Right lung (tissue), 5 donors: ENCODE results near the gene KDM7A. TPM values are rescaled to one million over a fixed set of nuclear protein-coding genes. Genes with fewer than 3 reads are reported as not detected.
A peak's percentile ranks its signal among the peaks of the same experiment; 100 is the strongest.
"Not testable (repeated sequence)": the region's sequence is repeated elsewhere in the genome, so short reads cannot be mapped to it uniquely, and the experiment has no call there.

Experiments used
- DNase-seq, 2 donors: peaks; one replicate each; pipeline ENCODE4 v3.0.0-alpha.2; 2013
- polyA plus RNA-seq, 5 donors: library from polyadenylated mRNA; unstranded; fragments of 120-200 nt; gene quantifications; one replicate each; pipeline versions ENCODE4 v1.2.1 to v1.2.3, GENCODE V29; 2013; ENCODE audit warnings: inconsistent platforms in 1 of 5, low replicate concordance in 1 of 5; ENCODE audit not compliant: insufficient read length in 5 of 5, insufficient read depth in 1 of 5

KDM7A gene
- polyA plus RNA-seq, 5 donors, result 9.4 to 18.4 (median 15.5) TPM

DNA sequence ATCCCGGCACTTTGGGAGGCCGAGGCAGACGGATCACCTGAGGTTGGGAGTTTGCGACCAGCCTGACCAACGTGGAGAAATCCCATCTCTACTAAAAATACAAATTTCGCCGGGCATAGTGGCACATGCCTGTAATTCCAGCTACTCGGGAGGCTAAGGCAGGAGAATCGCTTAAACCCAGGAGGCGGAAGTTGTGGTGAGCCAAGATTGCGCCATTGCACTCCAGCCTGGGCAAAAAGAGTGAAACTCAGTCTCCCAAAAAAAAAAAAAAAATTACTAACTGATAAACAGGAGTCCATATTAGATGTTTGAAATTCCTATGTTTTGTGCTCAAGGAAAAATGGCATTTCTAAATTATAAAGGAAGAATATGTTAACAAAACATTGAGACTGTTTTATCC lies 14.7 kb downstream of the KDM7A start:
- not testable (repeated sequence) for DNase-seq

DNA sequence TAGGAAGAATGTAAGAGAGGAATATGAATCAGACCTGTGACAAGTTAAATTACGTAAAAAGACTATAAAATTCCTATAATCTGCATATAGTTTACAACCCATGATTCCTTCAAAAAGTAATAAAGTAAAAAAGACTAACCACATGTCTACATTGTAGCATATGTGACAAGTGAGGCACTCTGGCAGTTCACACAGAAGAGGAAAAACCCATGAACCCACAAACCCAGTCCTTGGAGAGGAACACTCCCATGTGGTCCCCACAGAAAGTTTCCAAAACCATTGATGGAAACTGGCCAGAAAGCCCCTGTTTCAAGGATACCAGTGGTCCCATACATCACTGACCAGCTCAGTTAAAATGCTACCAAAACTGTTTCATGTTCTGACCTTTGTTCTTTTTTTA lies 15.7 kb downstream of the KDM7A start:
- no peak for DNase-seq

DNA sequence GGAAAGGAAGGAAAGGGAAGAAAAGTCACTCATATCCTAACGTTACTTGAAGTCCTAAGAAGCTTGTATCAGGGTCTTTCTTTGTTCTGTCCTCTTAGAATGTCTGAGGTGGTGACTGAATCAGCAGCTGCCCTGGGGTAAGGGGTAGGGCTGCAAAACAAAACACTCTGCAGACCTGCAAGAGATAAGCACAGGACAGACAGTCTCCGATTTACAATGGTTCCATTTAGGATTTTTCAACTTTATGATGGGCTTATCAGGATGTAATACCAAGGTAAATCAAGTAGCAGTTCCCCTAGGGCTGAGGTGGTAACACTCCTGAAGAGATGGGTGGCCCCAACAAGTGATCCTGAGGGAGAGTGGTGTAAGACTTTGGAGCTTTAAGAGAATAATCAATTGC lies 16.5 kb downstream of the KDM7A start:
- DNase-seq, result no peak

DNA sequence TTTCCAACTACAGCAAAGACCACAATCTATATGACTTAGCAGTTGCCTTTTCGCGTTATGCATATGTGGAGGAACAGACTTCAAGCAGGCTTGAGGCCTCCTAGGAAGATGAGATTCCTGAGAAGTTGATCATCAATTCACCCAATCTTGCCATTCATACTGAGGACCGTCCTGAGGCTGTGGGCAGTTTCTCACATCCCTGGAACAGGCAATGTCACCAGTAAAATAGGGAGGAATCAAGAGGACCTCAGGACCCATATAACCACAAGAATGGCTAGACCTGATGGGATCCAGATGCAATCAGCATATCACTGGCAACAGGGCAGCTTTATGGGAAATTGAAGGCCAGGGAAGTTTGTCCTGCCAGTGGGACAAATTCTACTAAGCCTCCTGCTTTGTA lies 17.3 kb downstream of the KDM7A start:
- DNase-seq, result no peak

DNA sequence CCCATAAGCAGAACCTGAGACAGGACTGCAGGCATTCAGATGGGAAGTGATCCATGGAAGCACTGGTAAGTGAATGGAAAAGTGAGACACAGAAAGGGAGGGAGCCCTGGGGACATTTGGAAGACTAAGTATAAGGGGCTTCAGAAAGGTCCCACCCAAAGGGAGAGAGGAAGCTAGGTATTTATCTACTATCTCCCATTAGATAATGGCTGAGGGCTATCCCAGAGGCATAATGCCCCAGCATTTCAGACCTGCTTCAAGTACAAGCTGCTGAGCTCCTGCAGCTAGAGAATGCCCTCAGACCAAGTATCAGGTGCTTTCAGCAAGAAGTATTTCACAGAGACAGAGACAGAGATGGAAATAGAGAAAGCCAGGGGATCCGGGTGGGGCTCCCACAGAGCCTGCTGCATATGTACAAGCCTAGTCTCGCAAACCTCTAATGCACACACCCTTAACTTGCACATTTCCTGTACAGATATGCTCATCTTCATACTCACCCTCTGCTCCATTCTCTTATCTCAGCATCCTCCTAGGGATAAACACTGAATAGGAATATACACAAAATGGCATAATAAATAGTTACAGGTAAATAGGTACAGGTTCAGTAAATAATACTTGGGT lies 20.2 kb downstream of the KDM7A start:
- no peak for DNase-seq

DNA sequence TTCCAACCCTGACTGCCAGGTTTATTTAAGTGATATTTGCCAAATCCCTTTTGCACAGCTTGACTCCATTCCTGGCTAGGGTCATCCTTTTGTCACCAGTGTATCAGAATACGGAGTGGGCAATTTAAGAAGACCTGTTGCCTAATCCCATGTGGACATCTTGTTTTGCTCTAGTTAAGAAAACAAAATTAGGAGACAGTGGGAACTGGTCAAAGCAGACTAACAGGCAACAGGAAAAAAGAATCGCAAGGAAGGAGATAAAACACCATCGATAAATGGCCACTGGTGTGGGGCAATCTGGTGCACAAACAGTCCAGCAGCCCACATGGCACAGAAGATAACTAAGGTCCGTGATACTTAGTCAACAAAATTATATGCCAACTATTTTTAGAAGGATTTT lies 21.4 kb downstream of the KDM7A start:
- DNase-seq, result no peak

DNA sequence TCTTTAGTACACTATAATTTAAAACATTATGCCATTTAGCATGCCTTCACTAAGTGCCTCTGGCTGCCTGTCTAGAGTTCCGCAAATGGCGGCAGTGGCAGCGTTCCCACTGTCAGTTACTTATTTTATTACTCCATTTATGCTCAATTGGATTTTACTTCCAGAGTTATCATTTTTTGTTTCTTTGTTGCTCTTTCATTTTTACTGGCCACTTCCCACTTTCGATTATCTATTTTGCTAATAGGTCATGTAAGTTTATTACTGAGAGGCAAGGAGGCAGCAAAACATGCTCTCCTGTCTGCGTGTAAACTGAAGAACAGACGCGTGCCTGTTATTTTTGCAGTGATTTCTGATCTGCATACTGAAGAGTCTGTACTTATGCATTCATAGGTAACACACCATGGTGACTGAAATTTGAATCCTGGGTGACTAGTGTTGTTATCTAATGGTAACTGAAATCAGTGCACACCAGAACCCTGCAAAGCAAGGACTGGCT lies 23.1 kb downstream of the KDM7A start:
- no peak for DNase-seq

DNA sequence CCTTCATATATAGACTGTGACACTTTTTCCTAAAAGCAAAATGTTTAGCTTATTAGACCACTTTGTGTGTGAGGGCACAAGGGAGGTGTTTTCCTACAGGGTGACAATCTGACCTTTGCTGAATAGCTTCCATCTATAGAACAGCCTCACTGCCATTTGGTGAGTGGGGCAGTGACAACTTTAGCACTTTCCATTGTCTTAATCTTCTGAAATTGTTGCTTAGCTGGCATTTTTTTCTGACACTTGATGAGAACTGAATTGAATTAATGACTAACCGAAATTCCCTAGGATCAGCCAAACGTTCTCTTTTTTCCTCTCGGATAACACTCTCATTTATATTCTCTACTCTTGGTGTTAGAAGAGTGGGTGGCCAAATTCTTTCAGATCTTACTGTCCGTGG lies 30.2 kb downstream of the KDM7A start:
- no peak for DNase-seq

DNA sequence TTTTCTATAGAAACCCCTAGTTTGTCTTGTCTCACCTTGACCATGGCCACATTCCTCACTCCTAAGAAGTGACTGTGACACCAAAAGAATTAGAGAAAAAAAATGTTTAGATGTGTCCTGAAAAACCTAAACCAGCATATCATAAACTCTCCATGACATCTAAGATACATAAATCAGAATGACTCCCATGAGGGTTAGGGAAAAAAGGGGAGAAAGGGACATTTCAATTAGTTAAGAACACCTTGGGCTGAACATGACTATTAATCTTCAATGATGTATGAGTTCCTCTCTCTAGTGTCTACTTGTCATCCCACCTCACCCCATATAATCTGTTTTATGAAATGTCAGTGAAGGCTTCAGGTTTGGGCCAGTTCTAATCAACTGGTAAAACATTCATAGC lies 31.1 kb downstream of the KDM7A start:
- no peak for DNase-seq

DNA sequence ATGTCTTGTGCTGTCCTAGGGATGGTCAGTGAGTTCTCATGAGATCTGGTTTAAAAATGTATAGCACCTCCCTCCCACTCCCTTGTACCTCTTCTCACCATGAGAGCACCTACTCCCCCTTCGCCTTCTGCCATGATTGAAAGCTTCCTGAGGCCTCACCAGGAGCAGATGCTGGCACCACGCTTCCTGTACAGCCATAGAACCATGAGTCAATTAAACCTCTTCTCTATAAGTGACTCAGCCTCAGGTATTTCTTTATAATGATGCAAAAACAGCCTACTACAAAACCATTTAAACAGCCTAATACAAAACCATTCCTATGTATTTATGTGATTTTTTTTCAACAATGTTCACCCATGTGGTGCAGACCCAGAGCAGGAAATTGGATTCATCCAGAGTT lies 32.0 kb downstream of the KDM7A start:
- no peak for DNase-seq

DNA sequence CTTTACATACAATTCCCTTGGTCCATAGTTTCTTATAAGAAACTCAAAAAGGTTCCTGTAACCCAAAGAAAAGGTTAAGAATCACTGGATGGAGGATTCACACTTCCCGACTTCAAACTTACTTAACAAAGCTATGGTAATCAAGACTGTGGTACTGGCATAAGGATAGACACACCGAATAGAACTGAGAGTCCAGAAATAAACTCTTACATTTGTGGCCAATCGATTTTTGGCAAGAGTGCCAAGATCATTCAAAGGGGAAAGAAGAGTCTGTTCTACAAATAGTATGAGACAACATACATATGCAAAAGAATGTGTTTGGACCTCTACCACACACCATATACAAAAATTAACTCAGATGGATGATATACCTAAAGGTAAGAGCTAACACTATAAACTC lies 32.8 kb downstream of the KDM7A start:
- no peak for DNase-seq

DNA sequence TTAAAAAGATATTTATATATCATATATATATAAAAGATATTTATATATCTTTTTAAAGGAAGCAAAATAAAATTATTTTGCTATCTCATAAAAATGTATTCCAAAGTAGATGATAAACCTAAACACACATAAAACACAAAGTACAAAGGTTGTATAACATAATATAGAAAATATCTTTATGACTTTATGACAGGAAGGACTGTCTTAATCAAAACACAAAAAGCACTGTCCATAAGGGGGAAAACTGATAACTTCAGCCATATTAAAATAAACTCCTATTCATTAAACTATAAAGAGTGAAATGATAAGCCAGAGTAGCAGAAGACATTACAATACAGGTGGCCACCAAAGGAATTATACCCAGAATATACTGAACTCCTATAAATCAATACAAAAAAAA lies 34.8 kb downstream of the KDM7A start:
- no peak for DNase-seq

DNA sequence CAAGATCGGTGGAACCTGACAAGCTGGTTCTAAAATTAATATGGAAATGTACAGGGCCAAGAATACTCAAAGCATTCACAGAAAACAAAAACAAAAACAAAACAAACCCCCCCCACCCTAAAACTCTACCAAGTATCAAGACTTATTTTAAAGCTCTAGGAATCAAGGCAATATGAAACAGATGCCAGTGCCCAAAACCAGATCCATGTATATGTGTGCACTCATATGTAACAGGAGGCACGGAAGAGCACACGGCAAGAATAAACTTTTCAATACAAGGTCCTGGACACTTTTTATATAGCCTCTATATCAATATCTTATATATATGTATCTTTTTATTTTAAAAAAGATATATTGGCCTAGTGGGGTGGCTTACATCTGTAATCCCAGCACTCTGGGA lies 35.5 kb downstream of the KDM7A start:
- DNase-seq, result no peak

DNA sequence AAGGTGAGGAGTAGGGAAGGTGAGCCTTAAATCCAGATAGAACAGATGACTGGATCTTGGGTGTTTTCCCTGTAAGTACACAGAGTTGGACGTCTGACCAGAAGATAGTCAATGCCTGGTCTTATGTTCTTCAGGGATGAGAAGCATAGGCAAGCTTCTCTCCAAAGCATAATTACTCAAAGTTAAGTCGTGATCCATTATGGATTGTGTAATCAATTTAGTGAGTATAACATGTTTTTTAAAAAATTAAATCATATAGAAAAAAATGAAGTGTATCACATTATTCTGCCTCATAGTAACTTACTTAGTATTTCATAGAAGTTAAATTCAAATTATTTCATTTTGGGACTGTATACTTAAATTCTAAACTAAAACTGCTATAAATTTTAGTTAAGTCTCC lies 39.7 kb downstream of the KDM7A start:
- DNase-seq, result no peak

DNA sequence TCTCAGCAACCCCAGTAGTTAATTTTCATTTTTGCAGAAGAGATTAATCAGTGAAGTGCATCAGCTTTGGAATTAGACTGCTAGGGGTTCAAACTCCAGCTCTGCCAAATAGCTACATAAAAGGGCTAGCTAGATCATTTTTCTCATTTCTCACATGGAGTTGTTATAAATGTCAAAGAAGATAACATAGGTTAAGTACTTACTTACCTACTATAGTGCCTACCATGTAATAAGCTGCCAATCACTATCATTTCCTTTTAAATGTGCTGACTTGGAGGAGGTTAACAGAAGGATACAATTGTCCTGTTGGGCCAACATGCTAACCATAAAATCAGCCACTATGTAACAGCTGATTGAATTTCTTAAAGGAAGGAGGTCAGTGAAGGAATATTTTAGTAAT lies 40.7 kb downstream of the KDM7A start:
- DNase-seq, result no peak

DNA sequence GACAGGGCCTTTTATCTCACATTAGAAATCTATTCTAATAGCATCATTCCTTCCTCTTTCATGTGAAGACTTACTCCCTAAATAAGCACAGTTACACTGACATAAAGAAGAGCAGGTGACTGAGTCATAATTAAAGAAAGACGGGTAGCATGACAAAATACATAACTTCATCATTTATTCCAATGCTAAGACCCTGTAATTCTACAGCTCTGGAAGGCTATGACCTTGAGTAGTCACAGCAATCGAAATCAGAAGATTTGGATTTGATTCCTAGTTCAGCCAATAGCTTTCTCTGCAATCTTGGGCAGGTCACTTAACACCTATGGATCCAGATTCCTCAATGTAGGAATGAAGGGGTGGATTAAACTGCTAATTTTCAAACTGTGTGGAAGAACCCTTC lies 42.7 kb downstream of the KDM7A start:
- DNase-seq, result no peak

DNA sequence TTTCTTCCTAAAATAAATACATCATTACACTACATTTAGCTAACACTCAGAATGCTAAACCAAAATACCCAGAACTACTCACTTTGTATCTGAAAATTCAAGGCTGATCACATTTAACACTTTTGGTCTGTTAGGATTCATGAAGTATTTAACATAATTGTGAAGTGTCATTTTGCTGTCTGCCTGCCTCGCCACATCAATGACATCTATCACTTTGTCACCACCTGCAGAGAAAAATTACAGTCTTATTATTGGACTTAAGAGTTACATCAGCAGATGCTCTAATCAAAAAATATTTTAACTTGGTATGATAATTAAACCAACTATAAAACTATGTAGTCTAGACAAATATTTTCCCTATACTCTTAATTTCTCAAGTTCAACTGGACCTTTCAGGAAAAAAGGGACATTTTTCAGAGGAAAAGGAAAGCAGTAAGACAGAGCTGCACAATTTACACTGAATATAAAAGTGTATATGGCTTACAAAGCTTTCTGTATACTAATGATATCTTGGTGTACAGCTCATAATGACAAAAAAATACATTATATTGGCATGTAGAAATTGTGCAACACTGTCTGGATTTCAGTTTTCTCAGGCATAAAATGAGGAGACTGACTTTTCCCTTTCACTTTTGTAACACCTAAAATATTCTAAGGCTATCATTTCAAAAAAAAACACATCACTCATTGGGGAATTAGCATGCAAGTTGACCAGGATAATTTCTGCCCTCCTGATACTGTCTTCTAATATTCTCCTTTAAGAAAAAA lies 49.2 kb downstream of the KDM7A start:
- DNase-seq, result no peak

DNA sequence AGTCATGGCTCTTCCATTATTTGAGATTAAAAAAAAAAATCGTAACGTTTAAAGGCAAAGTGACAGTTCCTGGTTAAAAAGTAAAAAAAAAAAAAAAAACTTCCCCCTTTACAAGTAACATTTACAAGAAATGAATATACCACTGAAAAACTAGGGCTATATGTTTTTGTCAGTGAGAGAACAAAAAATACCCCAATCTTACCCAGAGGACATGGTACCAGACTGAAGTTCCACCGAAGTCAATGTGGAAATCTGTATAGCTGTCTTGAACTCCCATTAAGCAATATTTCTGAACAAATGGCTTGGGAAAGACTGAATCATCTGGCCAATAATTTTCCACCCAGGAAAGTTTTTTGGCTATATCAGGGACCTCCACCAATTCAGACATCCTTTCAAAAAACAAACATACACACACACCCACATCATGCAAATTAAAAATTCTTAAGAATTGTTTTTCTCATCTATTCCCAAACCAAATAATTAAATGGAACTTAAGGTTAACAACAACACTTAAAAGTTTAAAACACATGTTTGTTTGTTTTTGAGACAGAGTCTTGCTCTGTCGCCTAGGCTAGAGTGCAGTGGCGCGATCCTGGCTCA lies 50.2 kb downstream of the KDM7A start:
- DNase-seq, result no peak

DNA sequence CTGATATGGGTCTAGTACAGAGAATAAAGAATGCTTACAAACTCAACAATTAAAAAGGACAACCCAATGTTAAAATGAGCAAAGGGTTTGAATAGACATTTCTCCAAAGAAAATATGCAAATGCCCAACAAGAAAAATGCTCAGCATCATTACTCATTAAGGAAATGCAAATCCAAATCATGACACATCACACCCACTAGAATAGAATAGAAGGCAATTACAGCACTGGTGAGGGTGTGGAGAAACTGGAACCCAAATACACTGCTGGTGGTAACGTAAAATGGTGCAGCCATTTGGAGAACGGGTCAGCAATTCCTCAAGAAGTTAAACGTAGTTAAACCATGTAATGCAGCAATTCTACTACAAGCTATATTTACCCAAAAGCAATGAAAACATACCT lies 53.8 kb downstream of the KDM7A start:
- no peak for DNase-seq

DNA sequence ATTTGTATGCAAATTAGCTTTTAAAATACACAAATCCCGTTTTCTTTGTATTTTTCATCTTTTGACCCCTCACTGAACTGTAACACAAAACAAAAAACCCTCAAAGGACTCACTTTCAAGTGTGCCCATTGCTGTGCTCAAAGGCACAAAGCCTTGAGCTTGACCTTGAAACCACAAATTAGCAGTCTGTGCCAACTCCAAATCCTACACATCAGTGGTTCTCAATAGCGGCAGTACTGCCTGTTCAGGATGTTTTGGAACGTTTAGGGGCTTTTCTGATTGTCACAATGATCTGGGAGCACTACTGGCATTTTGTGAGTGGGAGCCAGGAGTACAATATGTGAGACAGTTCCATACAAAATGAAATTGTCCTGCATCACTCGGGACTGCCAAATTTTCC lies 55.5 kb downstream of the KDM7A start:
- DNase-seq, result peak in 1 of 2 donors; percentile 1

DNA sequence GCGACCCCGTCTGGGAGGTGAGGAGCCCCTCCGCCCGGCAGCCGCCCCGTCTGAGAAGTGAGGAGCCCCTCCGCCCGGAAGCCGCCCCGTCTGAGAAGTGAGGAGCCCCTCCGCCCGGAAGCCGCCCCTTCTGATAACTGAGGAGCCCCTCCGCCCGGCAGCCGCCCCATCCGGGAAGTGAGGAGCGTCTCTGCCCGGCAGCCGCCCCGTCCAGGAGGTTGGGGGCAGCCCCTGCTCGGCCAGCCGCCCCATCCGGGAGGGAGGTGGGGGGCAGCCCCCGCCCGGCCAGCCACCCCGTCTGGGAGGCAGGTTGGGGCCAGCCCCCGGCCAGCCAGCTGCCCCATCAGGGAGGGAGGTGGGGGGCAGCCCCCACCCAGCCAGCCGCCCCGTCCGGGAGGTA lies 62.0 kb downstream of the KDM7A start:
- not testable (repeated sequence) for DNase-seq

DNA sequence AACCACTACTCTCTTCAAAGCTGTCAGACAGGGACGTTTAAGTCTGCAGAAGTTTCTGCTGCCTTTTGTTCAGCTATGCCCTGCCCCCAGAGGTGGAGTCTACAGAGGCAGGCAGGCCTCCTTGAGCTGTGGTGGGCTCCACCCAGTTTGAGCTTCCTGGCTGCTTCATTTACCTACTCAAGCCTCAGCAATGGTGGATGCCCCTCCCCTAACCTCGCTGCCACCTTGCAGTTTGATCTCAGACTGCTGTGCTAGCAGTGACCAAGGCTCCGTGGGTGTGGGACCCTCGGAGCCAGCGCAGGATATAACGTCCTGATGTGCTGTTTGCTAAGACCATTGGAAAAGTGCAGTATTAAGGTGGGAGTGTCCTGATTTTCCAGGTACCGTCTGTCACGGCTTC lies 68.0 kb downstream of the KDM7A start:
- not testable (repeated sequence) for DNase-seq

DNA sequence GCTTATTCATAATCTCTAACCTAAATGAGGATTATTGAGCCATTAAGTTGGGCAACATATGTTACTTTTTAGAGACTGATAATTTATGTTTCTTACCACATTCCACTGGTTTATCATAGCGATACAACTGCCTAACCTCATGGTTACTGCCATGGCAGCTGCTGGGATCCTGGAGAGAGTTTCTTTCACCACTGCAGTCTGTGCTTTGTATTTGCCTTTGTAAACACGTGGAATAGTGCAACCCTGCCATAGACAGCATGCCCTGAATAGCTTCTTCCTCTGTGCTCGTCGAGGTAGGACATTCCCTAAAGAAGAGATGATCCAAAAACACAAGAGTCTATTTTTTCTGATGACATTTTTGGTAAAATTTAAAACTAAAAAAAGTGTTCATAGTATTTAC lies 80.3 kb downstream of the KDM7A start:
- DNase-seq, result no peak
